ENCODE results near the gene NFE2L1.
"Not testable (repeated sequence)": the region's sequence is repeated elsewhere in the genome, so short reads cannot be mapped to it uniquely, and the experiment has no call there.

Gene NFE2L1

GRCh38 chr17:48068491-48068961 is 20.4 kb downstream of the NFE2L1 start:
- peak; percentile 49 for DNase-seq (ENCODE audit: low spot score)

- no peak for DNase-seq (ENCODE audit: low spot score)
These were observed 22.0 kb downstream of the NFE2L1 start for GRCh38 chr17:48070195-48070594.

GRCh38 chr17:48071654-48072053 is 23.5 kb downstream of the NFE2L1 start:
- DNase-seq (ENCODE audit: low spot score) = no peak

GRCh38 chr17:48072811-48073210 is 24.7 kb downstream of the NFE2L1 start:
- DNase-seq (ENCODE audit: low spot score) = not testable (repeated sequence)

GRCh38 chr17:48073566-48074094 is 25.5 kb downstream of the NFE2L1 start:
- DNase-seq (ENCODE audit: low spot score) = not testable (repeated sequence)

- peak; percentile 46 for DNase-seq (ENCODE audit: low spot score)
These were observed 26.3 kb downstream of the NFE2L1 start for GRCh38 chr17:48074322-48075081.

- DNase-seq (ENCODE audit: low spot score) = not testable (repeated sequence)
These were observed 29.0 kb downstream of the NFE2L1 start for GRCh38 chr17:48077152-48077551.

- no peak for DNase-seq (ENCODE audit: low spot score)
These were observed 33.7 kb downstream of the NFE2L1 start for GRCh38 chr17:48081858-48082257.

GRCh38 chr17:48084932-48085331 is 36.8 kb downstream of the NFE2L1 start:
- no peak for DNase-seq (ENCODE audit: low spot score)

- no peak for DNase-seq (ENCODE audit: low spot score)
These were observed 45.3 kb downstream of the NFE2L1 start for GRCh38 chr17:48093341-48094045.

GRCh38 chr17:48095611-48096010 is 47.5 kb downstream of the NFE2L1 start:
- no peak for DNase-seq (ENCODE audit: low spot score)

GRCh38 chr17:48100160-48100559 is 52.0 kb downstream of the NFE2L1 start:
- DNase-seq (ENCODE audit: low spot score) = peak; percentile 17

- peak; percentile 47 for DNase-seq (ENCODE audit: low spot score)
These were observed 52.4 kb downstream of the NFE2L1 start for GRCh38 chr17:48100591-48101011.

GRCh38 chr17:48101012-48101720 is 53.0 kb downstream of the NFE2L1 start, which contains the start of gene CBX1:
TSS of gene CBX1 (minus strand) at chr17:48101478. CDS start at chr17:48077004, 24,474 bp downstream.
- peak; percentile 95 for DNase-seq (ENCODE audit: low spot score)

- no peak for DNase-seq (ENCODE audit: low spot score)
These were observed 54.0 kb downstream of the NFE2L1 start for GRCh38 chr17:48102043-48102750.

- DNase-seq (ENCODE audit: low spot score) = no peak
These were observed 54.9 kb downstream of the NFE2L1 start for GRCh38 chr17:48102798-48103715.

- DNase-seq (ENCODE audit: low spot score) = no peak
These were observed 56.3 kb downstream of the NFE2L1 start for GRCh38 chr17:48104440-48104839.

- DNase-seq (ENCODE audit: low spot score) = no peak
These were observed 58.6 kb downstream of the NFE2L1 start for GRCh38 chr17:48106802-48107136.

- peak; percentile 89 for DNase-seq (ENCODE audit: low spot score)
These were observed 59.2 kb downstream of the NFE2L1 start, which contains the start of gene SNX11 for GRCh38 chr17:48107137-48108055. TSS of gene SNX11 (plus strand) at chr17:48107766. CDS start at chr17:48112044, 4,278 bp downstream.
